PC-9 (cell line): Measurements from ENCODE around the gene GPR17. TPM values are rescaled to one million over a fixed set of nuclear protein-coding genes. Genes with fewer than 3 reads are reported as not detected.

Experiments used
- BruUV-seq: library from RNA; stranded (reverse); fragments of 400-500 nt; replicated peaks from 2 replicates; lab custom pipeline; 2021; lab: Mats Ljungman, UMichigan
- CTCF ChIA-PET: fragments of 300-600 bp; sonication (Branson Sonifier 250); formaldehyde crosslinking; loops from one replicate; lab custom pipeline; 2022; ENCODE audit warnings: antibody characterized with exemption; lab: Charles Lee
- POLR2A ChIA-PET: fragments of 300-600 bp; sonication (Branson Sonifier 250); formaldehyde crosslinking; loops from one replicate; lab custom pipeline; 2022; ENCODE audit warnings: antibody characterized with exemption; ENCODE audit not compliant: unreplicated experiment; lab: Charles Lee
- DNase-seq, 2 experiments: peaks; one replicate each; pipeline versions ENCODE4 v3.0.0 to v3.0.0-alpha.2; 2015 to 2022; ENCODE audit warnings: mixed read lengths in 1 of 2
- H2AFZ ChIP-seq: fragments of 200-600 bp; sonication (generic); 2 replicates; pipeline ENCODE4 v1.8.1; 2017; ENCODE audit warnings: antibody characterized with exemption
- H3F3A ChIP-seq: fragments of 200-600 bp; sonication (generic); 2 replicates; pipeline ENCODE4 v1.8.1; 2017; ENCODE audit warnings: antibody characterized with exemption, mild to moderate bottlenecking, low read depth; ENCODE audit not compliant: insufficient read depth
- H3K27ac ChIP-seq: fragments of 200-600 bp; sonication (generic); 2 replicates; pipeline ENCODE4 v1.6.1; 2016; ENCODE audit warnings: mixed run types
- H3K27me3 ChIP-seq: fragments of 200-600 bp; sonication (generic); 2 replicates; pipeline ENCODE4 v1.6.1; 2016; ENCODE audit warnings: low read depth, mixed run types; ENCODE audit not compliant: insufficient read depth
- H3K36me3 ChIP-seq: fragments of 200-600 bp; sonication (generic); 2 replicates; pipeline ENCODE4 v1.6.1; 2016; ENCODE audit warnings: low read depth, mixed run types
- H3K4me1 ChIP-seq: fragments of 200-600 bp; sonication (generic); replicated peaks from 2 replicates; pipeline ENCODE4 v1.6.1; 2016; ENCODE audit warnings: mixed run types; ENCODE audit not compliant: insufficient read depth
- H3K4me2 ChIP-seq: fragments of 200-600 bp; sonication (generic); 2 replicates; pipeline ENCODE4 v1.6.1; 2017; ENCODE audit warnings: mixed run types
- H3K4me3 ChIP-seq: fragments of 200-600 bp; sonication (generic); 2 replicates; pipeline ENCODE4 v1.6.1; 2016; ENCODE audit warnings: mixed run types
- H3K79me2 ChIP-seq: fragments of 200-600 bp; sonication (generic); 2 replicates; pipeline ENCODE4 v1.6.1; 2017; ENCODE audit warnings: low read depth, mixed run types
- H3K9me2 ChIP-seq: fragments of 200-600 bp; sonication (generic); 2 replicates; pipeline ENCODE4 v1.8.1; 2017; ENCODE audit warnings: mild to moderate bottlenecking; ENCODE audit not compliant: insufficient read depth
- H3K9me3 ChIP-seq: fragments of 200-600 bp; sonication (generic); 2 replicates; pipeline ENCODE4 v1.8.1; 2016; ENCODE audit warnings: low read depth; ENCODE audit not compliant: insufficient read depth
- H4K20me1 ChIP-seq: fragments of 200-600 bp; sonication (generic); 2 replicates; pipeline ENCODE4 v1.8.1; 2017; ENCODE audit not compliant: insufficient read depth
- EZH2 ChIP-seq: fragments of 200-600 bp; sonication (generic); IDR thresholded peaks from 2 replicates; pipeline ENCODE4 v1.8.0; 2017; ENCODE audit warnings: antibody characterized with exemption, low read depth
- intact Hi-C: fragments of 100-400 bp; cut with micrococcal nuclease; formaldehyde crosslinking; loops from one replicate; pipeline ENCODE4 v1.10.0; 2022; ENCODE audit not compliant: unreplicated experiment
- total RNA-seq: library from RNA; stranded (reverse); gene quantifications from 2 replicates; pipeline ENCODE4 v1.2.3, GENCODE V29; 2021
- TF ChIP-seq, protein P1 (sequence below): fragments of 200-600 bp; sonication (generic); conservative IDR thresholded peaks from 2 replicates; pipeline ENCODE4 v1.6.1; 2017; ENCODE audit warnings: mixed run types, antibody characterized with exemption, mild to moderate bottlenecking, moderate library complexity

GPR17 gene
- total RNA-seq, 1 experiment from 2014 or later: not detected

DNA sequence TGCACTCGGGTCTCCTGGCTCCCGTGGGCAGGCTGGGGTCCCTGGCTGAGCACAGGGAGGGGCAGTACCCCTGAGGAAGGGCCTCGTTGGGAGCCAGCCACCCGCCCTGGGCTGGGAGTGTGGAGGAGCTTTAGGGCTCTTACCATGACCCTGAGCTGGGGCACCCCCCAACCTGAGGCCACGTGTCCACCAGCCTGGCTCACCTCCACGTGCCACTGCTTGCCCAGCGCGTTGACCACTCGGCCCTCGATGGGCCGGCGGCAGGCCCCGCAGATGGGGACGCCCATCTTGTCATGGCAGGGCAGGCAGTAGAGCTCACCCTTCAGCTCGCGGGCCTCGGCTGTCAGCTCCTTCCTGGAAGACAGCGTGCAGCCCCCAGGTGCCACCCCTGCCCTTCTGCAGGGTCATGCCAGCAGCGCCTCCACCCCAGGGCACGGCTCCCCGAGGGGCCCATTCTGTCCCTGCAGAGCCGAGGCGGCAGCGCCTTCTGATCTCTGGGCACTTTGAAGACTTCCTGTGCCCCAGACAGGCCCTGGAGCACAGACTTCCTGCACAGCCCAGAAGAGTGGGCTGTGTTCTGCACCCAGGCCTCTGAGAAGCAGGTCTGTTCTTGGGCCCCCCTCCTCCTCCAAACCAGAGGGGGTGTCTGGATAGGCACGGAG lies 4.0 kb upstream of the GPR17 start:
- no peaks in the 10 kb centered on the region for H3K9me3 ChIP-seq
- ChIA-PET POLR2A (interaction anchor here (0.6 kb wide), 1 partner anchor 40 kb away, joined by 6 read pairs; no protein-coding TSS in a partner anchor), CTCF (no interaction called here)
- no peak overlapping the region for H2AFZ ChIP-seq
- BruUV-seq: no TSS peak
- intact Hi-C loops: loop anchor here (10.0 kb wide), 1 partner anchor 317 kb away; no protein-coding TSS in a partner anchor
- no peaks in the 10 kb centered on the region for H3K9me2 ChIP-seq
- no peaks in the 10 kb centered on the region for H3K36me3 ChIP-seq
- no peaks in the 10 kb centered on the region for H3K79me2 ChIP-seq
- TF ChIP-seq EZH2: no peak
- TF ChIP-seq, protein P1, sequence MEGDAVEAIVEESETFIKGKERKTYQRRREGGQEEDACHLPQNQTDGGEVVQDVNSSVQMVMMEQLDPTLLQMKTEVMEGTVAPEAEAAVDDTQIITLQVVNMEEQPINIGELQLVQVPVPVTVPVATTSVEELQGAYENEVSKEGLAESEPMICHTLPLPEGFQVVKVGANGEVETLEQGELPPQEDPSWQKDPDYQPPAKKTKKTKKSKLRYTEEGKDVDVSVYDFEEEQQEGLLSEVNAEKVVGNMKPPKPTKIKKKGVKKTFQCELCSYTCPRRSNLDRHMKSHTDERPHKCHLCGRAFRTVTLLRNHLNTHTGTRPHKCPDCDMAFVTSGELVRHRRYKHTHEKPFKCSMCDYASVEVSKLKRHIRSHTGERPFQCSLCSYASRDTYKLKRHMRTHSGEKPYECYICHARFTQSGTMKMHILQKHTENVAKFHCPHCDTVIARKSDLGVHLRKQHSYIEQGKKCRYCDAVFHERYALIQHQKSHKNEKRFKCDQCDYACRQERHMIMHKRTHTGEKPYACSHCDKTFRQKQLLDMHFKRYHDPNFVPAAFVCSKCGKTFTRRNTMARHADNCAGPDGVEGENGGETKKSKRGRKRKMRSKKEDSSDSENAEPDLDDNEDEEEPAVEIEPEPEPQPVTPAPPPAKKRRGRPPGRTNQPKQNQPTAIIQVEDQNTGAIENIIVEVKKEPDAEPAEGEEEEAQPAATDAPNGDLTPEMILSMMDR: no peak
- no peaks in the 10 kb centered on the region for H3K27me3 ChIP-seq
- H3K4me1 ChIP-seq: peaks cover 20% of the 10 kb centered on the region
- H3K4me3 ChIP-seq: no peak overlapping the region
- H4K20me1 ChIP-seq: no peaks in the 10 kb centered on the region
- no peak overlapping the region for H3K27ac ChIP-seq
- H3K4me2 ChIP-seq: no peak overlapping the region
- DNase-seq: no peak
- peaks cover 11% of the 10 kb centered on the region; the same call in 1 of the 2 replicates for H3F3A ChIP-seq

DNA sequence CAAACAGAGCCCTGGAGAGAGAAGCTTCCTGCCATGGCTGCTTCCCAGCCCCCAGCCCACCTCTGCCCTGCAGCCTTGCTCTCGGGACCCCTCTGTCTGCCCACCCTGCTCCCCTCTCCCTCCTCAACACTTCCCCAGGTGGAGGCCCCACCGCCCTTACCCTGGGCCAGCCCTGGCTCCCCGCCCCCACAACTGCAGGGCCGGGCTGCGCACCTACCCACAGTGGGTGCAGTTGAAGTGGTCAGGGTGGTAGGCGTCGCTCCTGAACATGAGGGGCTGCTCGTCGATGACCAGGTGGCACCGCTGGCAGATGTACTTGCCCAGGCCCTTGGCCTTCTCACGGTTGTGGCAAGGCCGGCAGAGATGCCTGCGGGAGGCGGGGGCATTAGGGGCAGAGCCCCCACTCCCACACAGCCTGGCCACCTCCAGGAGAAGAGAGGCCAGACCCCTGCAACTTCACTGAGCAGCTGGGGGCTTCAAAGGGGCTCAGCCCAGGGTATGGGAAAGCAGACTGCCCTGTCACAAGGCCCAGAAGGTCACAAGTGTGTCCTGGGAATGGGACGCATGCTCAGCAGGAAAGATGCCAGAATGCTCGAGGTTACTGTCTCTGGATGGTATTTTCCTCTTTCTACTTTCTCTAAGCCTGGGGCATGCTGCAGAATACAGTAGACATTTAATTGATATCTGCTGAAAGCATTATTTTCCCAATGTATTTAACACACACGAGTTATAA lies 3.1 kb upstream of the GPR17 start:
- ChIA-PET POLR2A (no interaction called here), CTCF (no interaction called here)
- Histone ChIP-seq H4K20me1 (no peaks in the 10 kb centered on the region), H3K36me3 (no peaks in the 10 kb centered on the region), H3F3A (0 out of 2 replicates have a peak, but pooled peaks cover 6% of the 10 kb centered on the region), H3K9me3 (no peaks in the 10 kb centered on the region), H3K27ac (no peak overlapping the region), H3K4me2 (no peak overlapping the region), H3K4me1 (peaks cover 11% of the 10 kb centered on the region), H2AFZ (no peak overlapping the region), H3K79me2 (no peaks in the 10 kb centered on the region), H3K4me3 (no peak overlapping the region), H3K9me2 (no peaks in the 10 kb centered on the region), H3K27me3 (no peaks in the 10 kb centered on the region)
- no peak for DNase-seq
- TF ChIP-seq, protein P1: no peak
- TF ChIP-seq EZH2: no peak
- BruUV-seq: no TSS peak
- intact Hi-C loops: loop anchor here (10.0 kb wide), 1 partner anchor 318 kb away; no protein-coding TSS in a partner anchor

GRCh38 chr2:127643439-127644065 lies 2.4 kb upstream of the GPR17 start:
- ChIA-PET CTCF (interaction anchor here (0.6 kb wide), 1 partner anchor 166 kb away, joined by 7 read pairs; no protein-coding TSS in a partner anchor), POLR2A (no interaction called here)
- Histone ChIP-seq H3K27me3 (no peaks in the 10 kb centered on the region), H3K9me3 (no peaks in the 10 kb centered on the region), H3K9me2 (no peaks in the 10 kb centered on the region), H3K4me3 (no peak overlapping the region), H2AFZ (no peak overlapping the region), H3K4me2 (no peak overlapping the region), H3K4me1 (peaks cover 4% of the 10 kb centered on the region), H3K27ac (no peak overlapping the region), H4K20me1 (no peaks in the 10 kb centered on the region), H3K79me2 (no peaks in the 10 kb centered on the region), H3F3A (no peaks in the 10 kb centered on the region), H3K36me3 (no peaks in the 10 kb centered on the region)
- DNase-seq: no peak
- no TSS peak for BruUV-seq
- intact Hi-C loops: loop anchor here (10.0 kb wide), 1 partner anchor 319 kb away; no protein-coding TSS in a partner anchor
- TF ChIP-seq EZH2: no peak
- TF ChIP-seq, protein P1: no peak
